GM18520 (cell line): ENCODE measurements around the gene PHTF1.

ENCODE experiments used
- ATAC-seq: cut with Tn5 transposase; IDR thresholded peaks from one replicate; pipeline ENCODE4 v1.9.1; 2021; ENCODE audit not compliant: unreplicated experiment

PHTF1 gene

DNA sequence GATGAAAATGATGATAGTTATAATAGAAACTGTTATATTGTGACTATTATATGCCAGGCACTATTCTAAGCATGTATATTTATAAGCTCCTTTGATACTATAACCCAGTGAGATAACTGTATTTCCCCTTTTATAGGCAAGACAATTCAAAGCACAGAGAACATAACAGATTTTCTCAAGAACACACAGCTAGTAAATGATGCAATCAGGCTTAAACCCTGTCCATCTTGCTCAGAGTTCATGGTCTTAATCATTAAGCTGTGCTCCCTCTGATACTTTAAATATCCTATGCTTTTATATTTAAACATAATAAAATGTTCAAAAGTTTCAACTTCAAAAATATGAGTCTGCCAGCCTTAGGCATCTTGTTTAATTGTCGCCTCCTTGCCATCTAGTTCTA is 88.6 kb downstream of the PHTF1 start:
- ATAC-seq = no peak

- no peak for ATAC-seq
Measured at GRCh38 chr1:113669988-113670387, 89.3 kb downstream of the PHTF1 start.

DNA sequence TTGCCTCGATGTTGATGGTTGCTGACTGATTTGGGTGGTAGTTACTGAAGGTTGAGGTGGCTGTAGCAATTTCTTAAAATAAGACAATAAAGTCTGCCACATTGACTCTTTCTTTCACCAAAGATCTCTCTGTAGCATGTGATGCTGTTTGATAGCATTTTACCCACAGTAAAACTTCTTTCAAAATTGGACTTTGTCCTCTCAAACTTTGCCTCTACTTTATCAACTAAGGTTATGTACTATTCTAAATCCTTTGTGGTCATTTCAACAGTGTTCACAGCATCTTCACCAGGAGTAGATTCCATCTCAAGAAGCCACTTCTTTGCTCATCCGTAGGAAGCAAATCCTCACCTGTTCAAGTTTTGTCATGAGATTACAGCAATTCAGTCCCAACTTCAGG is 93.2 kb downstream of the PHTF1 start:
- ATAC-seq = no peak

GRCh38 chr1:113665071-113665470 is 94.2 kb downstream of the PHTF1 start:
- no peak for ATAC-seq

- no peak for ATAC-seq
Measured at GRCh38 chr1:113663165-113663951, 95.9 kb downstream of the PHTF1 start.

- ATAC-seq = no peak
Measured at GRCh38 chr1:113662101-113662500, 97.2 kb downstream of the PHTF1 start.

DNA sequence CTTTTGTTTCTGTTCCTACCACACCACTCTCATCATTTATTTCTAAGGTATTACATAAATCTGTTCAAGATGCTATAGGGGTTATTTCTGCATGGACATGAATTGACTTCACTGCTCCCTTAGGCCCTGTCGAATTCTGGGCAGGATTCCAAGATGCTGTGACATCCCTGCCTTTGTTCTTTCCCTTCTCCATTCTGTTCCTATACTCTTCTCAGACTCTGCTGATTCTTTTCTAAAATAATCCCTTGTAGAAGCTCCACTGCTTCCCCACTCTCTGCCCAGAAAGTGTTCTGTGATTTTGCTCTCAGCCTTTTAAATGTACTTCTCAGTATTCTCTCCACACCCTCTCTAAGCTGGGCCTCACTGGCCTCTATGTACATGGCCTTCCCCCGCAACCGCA is 99.2 kb downstream of the PHTF1 start:
- ATAC-seq = no peak

DNA sequence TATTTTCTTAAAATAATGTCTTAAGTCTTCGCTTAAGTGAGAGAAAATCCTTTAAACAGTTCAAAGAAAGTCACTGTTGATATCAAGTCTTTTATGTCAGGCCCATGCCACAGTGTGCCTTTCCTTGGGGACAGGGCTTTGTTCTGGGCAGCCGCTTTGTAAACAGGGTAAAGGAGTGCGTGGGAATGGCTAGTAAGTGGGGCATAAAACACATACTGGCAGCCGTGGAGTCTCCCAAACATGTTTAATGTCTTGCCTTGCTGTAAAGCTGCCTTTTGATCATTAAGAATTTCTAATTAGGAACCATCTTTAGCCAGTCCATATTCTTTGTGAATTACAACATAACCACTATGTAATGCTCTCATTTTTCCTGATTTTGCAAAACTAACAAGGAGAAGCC is 99.7 kb downstream of the PHTF1 start:
- no peak for ATAC-seq

DNA sequence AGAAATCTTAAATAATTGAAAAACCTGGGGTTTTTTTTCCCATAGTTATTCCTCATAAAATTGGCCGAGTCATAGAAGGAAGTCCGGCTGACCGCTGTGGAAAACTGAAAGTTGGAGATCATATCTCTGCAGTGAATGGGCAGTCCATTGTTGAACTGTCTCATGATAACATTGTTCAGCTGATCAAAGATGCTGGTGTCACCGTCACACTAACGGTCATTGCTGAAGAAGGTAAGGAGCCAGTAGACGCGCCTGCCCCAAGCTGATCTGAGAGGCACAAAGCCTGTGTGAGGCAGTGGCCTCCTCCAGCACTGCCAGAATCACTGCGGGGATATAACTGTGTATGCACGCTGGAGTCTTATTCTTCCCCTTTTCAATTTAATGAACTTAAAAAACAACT is 100.3 kb downstream of the PHTF1 start:
- ATAC-seq = no peak

GRCh38 chr1:113657556-113658063 is 101.7 kb downstream of the PHTF1 start:
- no peak for ATAC-seq

DNA sequence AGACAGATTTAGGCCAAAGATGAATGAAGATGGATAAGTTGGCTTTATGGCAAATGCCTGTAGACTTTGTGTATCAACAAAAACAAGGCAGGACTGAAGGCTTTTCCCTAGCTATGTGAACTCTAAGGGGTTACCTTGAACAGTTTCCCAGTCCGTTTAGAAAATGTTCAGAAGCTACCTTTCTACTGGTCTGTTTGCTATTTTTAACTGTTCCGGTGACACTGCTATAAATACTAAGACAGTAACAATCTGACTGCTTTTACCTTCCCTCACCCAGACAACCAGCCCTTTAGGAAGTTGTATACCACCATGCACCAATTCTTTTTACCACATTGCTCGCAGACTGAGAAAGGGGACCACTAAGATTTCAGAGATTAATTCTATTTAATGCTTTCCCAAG is 102.2 kb downstream of the PHTF1 start:
- no peak for ATAC-seq

DNA sequence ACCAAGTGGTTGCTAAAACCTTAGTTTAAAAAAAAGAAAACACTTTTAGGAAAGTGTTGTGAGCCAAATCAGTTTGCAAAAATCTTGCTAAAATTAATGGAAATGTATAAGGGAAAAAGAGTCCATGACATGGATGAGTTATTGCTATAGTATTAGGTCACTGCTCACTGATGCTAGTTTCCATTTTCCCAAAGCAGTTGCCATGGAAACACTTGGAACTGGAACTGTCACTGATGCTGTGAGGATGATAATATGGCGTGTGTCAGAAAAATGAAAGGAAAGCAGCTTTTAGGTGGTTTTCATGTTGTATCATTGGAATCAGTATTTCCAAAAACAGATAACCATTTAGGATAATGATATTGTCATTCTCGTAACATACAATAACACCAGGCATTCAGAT is 104.4 kb downstream of the PHTF1 start:
- ATAC-seq = no peak

- no peak for ATAC-seq
Measured at GRCh38 chr1:113653741-113654140, 105.5 kb downstream of the PHTF1 start.

DNA sequence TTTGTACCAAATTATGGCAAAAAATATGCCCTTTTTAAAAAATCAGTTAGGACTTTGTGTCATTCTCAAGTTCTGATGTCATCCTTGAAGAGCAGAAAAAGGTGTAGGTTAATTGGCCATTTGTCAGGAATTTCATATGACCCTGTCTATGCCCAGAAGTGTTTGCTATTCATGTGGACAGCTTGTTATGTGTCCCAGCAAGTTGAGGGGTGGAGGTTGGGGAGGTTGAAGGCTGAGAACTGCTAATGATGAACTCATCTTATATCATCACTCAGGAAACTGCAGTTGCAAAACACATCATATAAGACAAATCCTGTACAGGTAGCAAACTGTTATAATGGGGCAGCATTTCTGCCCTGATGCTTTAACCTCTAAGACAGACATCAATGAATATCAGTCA is 106.5 kb downstream of the PHTF1 start:
- no peak for ATAC-seq

- no peak for ATAC-seq
Measured at GRCh38 chr1:113648478-113648877, 110.8 kb downstream of the PHTF1 start.

- no peak for ATAC-seq
Measured at GRCh38 chr1:113647164-113647563, 112.1 kb downstream of the PHTF1 start.
